Prostate gland (tissue), 2 donors: ENCODE data around the gene UROS. TPM values are rescaled to one million over a fixed set of nuclear protein-coding genes. Genes with fewer than 3 reads are reported as not detected.

Experiments used
- DNase-seq: peaks from one replicate; pipeline ENCODE4 v3.0.0-alpha.2; 2019; ENCODE audit warnings: low spot score
- H3K27ac ChIP-seq, 2 donors: fragments of 200-600 bp; sonication (generic); 2 replicates each; pipeline ENCODE4 v1.5.1; 2017 to 2019
- H3K27me3 ChIP-seq: fragments of 200-600 bp; sonication (generic); replicated peaks from 2 replicates; pipeline ENCODE4 v1.5.1; 2019; ENCODE audit not compliant: insufficient read depth
- H3K36me3 ChIP-seq, 2 donors: fragments of 200-600 bp; sonication (generic); 1 replicate in 1 of 2; 2 replicates in 1 of 2; pipeline versions ENCODE4 v1.5.1 to v1.8.1; 2017 to 2019
- H3K4me1 ChIP-seq: fragments of 200-600 bp; sonication (generic); replicated peaks from 2 replicates; pipeline ENCODE4 v1.5.1; 2019
- H3K4me3 ChIP-seq, 2 donors: fragments of 200-600 bp; sonication (generic); 2 replicates each; pipeline ENCODE4 v1.5.1; 2017 to 2019
- H3K9me3 ChIP-seq: fragments of 200-600 bp; sonication (generic); 2 replicates; pipeline ENCODE4 v1.5.1; 2017
- POLR2A ChIP-seq: fragments of 450-650 bp; IDR thresholded peaks from one replicate; pipeline ENCODE4 v1.6.1; 2016; ENCODE audit warnings: antibody characterized with exemption, mild to moderate bottlenecking
- POLR2AphosphoS5 ChIP-seq: sonication (generic); formaldehyde crosslinking; IDR thresholded peaks from one replicate; pipeline ENCODE4 v1.6.1; 2017; ENCODE audit warnings: antibody characterized with exemption
- WGBS: methylation state at CpG from one replicate; pipeline ENCODE4 v1.1.5; 2018; 5-methylcytosine and 5-hydroxymethylcytosine counted together
- intact Hi-C: fragments of 100-400 bp; cut with DNase I; formaldehyde crosslinking; loops from one replicate; pipeline ENCODE4 v1.14.2; 2022
- total RNA-seq, 2 donors: library from RNA; depleted of rRNA; stranded (reverse); fragments of >200 nt; gene quantifications; one replicate each; pipeline ENCODE4 v1.1.0, GENCODE V29; 2016
- TF ChIP-seq, protein P1 (sequence below), 4 experiments: fragments of 200-600 bp in 2 of 4; fragments of 450-650 bp in 2 of 4; sonication (generic) in 2 of 4; IDR thresholded peaks; 1 replicate in 3 of 4; 2 replicates in 1 of 4; pipeline ENCODE4 v1.5.1; 2016 to 2019; ENCODE audit warnings: antibody characterized with exemption in 4 of 4, mild to moderate bottlenecking in 2 of 4, moderate library complexity in 2 of 4

UROS gene
- total RNA-seq, 2 donors from 2014 or later: 45.0 to 49.0 TPM

GRCh38 chr10:125824736-125825135, 1.7 kb upstream of the UROS start:
- 90% methylated on average over 1 of the region's 1 CpG for WGBS
- Histone ChIP-seq H3K27me3 (no peaks in the 10 kb centered on the region), H3K4me3 (peak overlapping the region in 1 of 2 donors; percentile 86), H3K36me3 (peaks cover 0 to 4% of the 10 kb centered on the region in 2 donors), H3K9me3 (no peaks in the 10 kb centered on the region), H3K27ac (no peak overlapping the region), H3K4me1 (peaks cover 9% of the 10 kb centered on the region)
- DNase-seq: no peak
- TF ChIP-seq, protein P1, sequence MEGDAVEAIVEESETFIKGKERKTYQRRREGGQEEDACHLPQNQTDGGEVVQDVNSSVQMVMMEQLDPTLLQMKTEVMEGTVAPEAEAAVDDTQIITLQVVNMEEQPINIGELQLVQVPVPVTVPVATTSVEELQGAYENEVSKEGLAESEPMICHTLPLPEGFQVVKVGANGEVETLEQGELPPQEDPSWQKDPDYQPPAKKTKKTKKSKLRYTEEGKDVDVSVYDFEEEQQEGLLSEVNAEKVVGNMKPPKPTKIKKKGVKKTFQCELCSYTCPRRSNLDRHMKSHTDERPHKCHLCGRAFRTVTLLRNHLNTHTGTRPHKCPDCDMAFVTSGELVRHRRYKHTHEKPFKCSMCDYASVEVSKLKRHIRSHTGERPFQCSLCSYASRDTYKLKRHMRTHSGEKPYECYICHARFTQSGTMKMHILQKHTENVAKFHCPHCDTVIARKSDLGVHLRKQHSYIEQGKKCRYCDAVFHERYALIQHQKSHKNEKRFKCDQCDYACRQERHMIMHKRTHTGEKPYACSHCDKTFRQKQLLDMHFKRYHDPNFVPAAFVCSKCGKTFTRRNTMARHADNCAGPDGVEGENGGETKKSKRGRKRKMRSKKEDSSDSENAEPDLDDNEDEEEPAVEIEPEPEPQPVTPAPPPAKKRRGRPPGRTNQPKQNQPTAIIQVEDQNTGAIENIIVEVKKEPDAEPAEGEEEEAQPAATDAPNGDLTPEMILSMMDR (IDR thresholded peaks at IDR 0.05): no peak
- TF ChIP-seq POLR2A (no peak), POLR2AphosphoS5 (no peak)
- intact Hi-C loops: loop anchor here (10.0 kb wide), 1 partner anchor 660 kb away; the partner anchor contains the start of gene CTBP2

DNA sequence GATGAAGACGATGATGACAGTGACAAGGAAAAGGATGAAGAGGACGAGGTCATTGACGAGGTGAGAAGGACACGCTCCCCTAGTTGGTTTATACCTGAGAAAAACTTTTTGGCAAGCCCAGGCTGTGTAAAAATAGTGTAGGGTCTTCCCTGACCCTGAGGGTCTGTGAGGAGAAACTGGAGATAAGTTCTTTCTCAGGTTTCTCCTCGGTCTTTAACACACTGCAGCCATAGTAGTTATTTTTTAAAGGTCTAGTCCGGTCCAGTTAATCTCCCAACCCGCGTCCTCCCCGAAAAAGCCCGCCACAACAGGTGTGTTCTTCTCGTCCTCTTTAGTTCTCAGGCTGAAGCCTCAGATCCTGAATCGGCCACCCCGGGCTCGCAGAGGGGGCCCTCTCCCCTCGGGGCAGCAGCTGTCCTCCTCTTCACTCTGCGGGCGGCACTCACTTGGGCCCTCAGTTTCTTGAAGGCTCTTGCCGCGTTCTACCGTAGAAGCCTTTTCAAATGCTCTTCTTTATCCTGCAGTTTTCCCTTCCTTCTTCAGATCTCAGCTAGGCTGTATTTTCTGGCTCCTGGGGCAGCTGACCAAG, 699 bp upstream of the UROS start:
- Histone ChIP-seq H3K4me1 (peaks cover 9% of the 10 kb centered on the region), H3K27me3 (no peaks in the 10 kb centered on the region), H3K4me3 (peak overlapping the region; percentile 83 to 86), H3K9me3 (no peaks in the 10 kb centered on the region), H3K27ac (peak overlapping the region; percentile 77 to 79), H3K36me3 (peaks cover 0 to 3% of the 10 kb centered on the region in 2 donors)
- TF ChIP-seq, protein P1 (IDR thresholded peaks at IDR 0.05): no peak
- no peak for TF ChIP-seq POLR2AphosphoS5
- no peak for TF ChIP-seq POLR2A
- WGBS: under 1% methylated on average over 20 of the region's 20 CpGs
- intact Hi-C loops: loop anchor here (10.0 kb wide), 1 partner anchor 659 kb away; the partner anchor contains the start of gene CTBP2
- DNase-seq: no peak

DNA sequence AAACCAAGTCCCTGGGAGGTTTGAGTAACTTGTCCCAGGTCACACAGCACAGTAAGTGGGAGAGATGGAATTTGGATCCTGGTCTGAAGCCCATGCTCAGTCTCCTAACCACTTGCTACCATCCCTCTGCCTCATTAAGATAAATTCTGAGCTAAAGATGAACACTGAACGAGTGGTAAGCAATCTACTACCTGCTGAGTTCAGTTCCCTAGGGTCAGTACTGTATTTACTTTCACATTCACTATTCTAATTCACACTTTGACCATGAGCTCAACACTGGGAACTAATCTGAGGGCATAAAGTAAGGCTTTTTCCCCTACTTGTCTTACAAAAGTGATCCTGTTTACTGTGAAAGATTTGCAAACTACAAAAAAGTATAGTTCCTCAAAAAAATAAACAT, 2.4 kb downstream of the UROS start:
- H3K4me1 ChIP-seq: peaks cover 4% of the 10 kb centered on the region
- no peaks in the 10 kb centered on the region for H3K36me3 ChIP-seq
- WGBS: 70% methylated on average over 1 of the region's 1 CpG
- DNase-seq: no peak
- H3K27me3 ChIP-seq: no peaks in the 10 kb centered on the region
- TF ChIP-seq, protein P1 (IDR thresholded peaks at IDR 0.05): no peak
- TF ChIP-seq POLR2A (no peak), POLR2AphosphoS5 (no peak)
- H3K27ac ChIP-seq: no peak overlapping the region
- H3K4me3 ChIP-seq: no peak overlapping the region
- no peaks in the 10 kb centered on the region for H3K9me3 ChIP-seq
- intact Hi-C loops: loop anchor here (10.0 kb wide), 1 partner anchor 656 kb away; the partner anchor contains the start of gene CTBP2

DNA sequence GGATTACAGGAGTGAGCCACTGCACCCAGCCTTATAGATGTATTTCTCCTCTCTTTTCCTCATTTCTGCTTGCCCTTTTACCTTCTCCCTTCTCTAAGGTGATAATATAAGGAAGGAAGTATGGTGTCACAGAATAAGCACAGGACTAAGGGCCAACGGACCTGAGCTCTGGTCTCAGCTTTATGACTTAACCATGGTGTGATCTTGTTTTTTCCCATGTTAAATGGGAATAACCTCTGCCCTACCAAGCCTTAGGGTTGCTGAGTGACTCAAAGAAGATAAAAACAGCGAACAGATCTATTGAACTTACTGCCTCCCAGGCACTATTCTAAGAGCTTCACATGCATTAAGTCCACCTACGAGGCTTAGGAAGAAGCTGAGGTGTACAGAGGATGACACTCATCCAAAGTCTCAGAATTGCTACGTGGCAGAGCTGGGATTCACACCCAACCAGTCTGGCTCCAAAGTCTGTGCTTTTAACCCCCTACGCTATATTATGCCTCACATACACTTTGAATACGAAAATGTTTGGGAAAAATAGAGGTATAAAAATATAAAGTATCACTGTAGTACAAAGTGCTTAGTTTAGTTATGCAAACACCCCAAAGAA, 5.6 kb downstream of the UROS start:
- TF ChIP-seq POLR2A (no peak), POLR2AphosphoS5 (no peak)
- TF ChIP-seq, protein P1 (IDR thresholded peaks at IDR 0.05): no peak
- H3K4me1 ChIP-seq: no peaks in the 10 kb centered on the region
- DNase-seq: no peak
- H3K27me3 ChIP-seq: no peaks in the 10 kb centered on the region
- no peaks in the 10 kb centered on the region for H3K9me3 ChIP-seq
- H3K36me3 ChIP-seq: peaks cover 0 to 9% of the 10 kb centered on the region in 2 donors
- no peak overlapping the region for H3K27ac ChIP-seq
- 86% methylated on average over 6 of the region's 6 CpGs for WGBS
- no peak overlapping the region for H3K4me3 ChIP-seq
- intact Hi-C loops: no loop called here

DNA sequence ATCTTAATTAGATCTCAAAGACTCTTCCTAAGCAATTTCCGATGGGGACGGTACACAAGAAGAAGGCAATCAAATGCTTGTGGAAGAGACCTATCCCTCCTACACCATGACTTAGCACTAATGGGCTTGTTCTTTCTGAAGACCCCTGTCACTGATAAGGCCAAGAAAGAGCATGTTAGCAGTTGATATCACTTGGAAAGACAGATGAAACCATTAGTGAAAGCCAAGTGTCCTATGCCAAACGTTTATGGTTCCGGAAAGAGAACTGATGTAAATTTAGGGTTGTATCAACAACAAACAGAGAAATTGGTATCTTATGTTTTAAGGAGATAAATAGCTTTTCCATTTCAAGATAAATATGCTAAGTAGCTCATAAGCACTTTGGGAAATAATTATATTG, 6.5 kb downstream of the UROS start:
- H3K27me3 ChIP-seq: no peaks in the 10 kb centered on the region
- no peaks in the 10 kb centered on the region for H3K4me1 ChIP-seq
- H3K27ac ChIP-seq: no peak overlapping the region
- intact Hi-C loops: no loop called here
- H3K36me3 ChIP-seq: peaks cover 0 to 9% of the 10 kb centered on the region in 2 donors
- DNase-seq: no peak
- no peak overlapping the region for H3K4me3 ChIP-seq
- 93% methylated on average over 4 of the region's 4 CpGs for WGBS
- no peaks in the 10 kb centered on the region for H3K9me3 ChIP-seq
- TF ChIP-seq POLR2A (no peak), POLR2AphosphoS5 (no peak)
